HCT116 (cell line): ENCODE data around the gene NFIB. TPM values are rescaled to one million over a fixed set of nuclear protein-coding genes. Genes with fewer than 3 reads are reported as not detected.

Experiments used
- ATAC-seq: fragments of 200-7000 bp; cut with Tn5 transposase; 2 replicates; pipeline ENCODE4 v1.9.1; 2020; ENCODE audit warnings: mild to moderate bottlenecking, moderate library complexity
- BruUV-seq: library from RNA; stranded (reverse); fragments of 400-500 nt; replicated peaks from 2 replicates; lab custom pipeline; 2021; lab: Mats Ljungman, UMichigan
- CTCF ChIA-PET: fragments of 300-600 bp; sonication (Branson Sonifier 250); formaldehyde crosslinking; loops from one replicate; lab custom pipeline; 2021; ENCODE audit warnings: antibody characterized with exemption; lab: Charles Lee
- POLR2A ChIA-PET: fragments of 300-600, 350-600 bp; sonication (Branson Sonifier 250); formaldehyde crosslinking; loops from one replicate; lab custom pipeline; 2021; ENCODE audit warnings: antibody characterized with exemption; lab: Charles Lee
- RAD21 ChIA-PET, 2 experiments: fragments of 300-600 bp; sonication (Branson Sonifier 250); formaldehyde crosslinking; loops; one replicate each; lab custom pipeline; 2023; ENCODE audit warnings: low total read pairs in 2 of 2; ENCODE audit not compliant: uncharacterized antibody in 2 of 2, unreplicated experiment in 2 of 2, low non-redundant PET in 1 of 2; lab: Charles Lee
- DNase-seq: peaks from one replicate; pipeline ENCODE4 v3.0.0-alpha.2; 2010; ENCODE audit warnings: low read depth, low spot score
- H2AFZ ChIP-seq: fragments of 200-600 bp; shearing (Covaris generic), sonication (generic); 2 replicates; pipeline ENCODE4 v1.6.1; 2017; ENCODE audit warnings: low read depth, mixed run types, mixed read lengths, antibody characterized with exemption, low read length; ENCODE audit not compliant: poor library complexity, severe bottlenecking
- H3K27ac ChIP-seq: 2 replicates; pipeline ENCODE4 v1.5.1; 2012; ENCODE audit warnings: low read depth, low read length
- H3K27me3 ChIP-seq: fragments of 200-600 bp; sonication (generic); 2 replicates; pipeline ENCODE4 v1.6.1; 2016; ENCODE audit warnings: mixed run types, low read length, mixed read lengths; ENCODE audit not compliant: insufficient read depth
- H3K36me3 ChIP-seq, 2 experiments: fragments of 200-500 bp in 1 of 2; fragments of 200-600 bp in 1 of 2; sonication (Bioruptor generic) in 1 of 2; sonication (generic) in 1 of 2; 2 replicates each; pipeline versions ENCODE4 v1.5.1 to v1.6.1; 2014 to 2016; ENCODE audit warnings: low read length in 2 of 2, inconsistent platforms in 1 of 2, mixed read lengths in 1 of 2, mixed run types in 1 of 2; ENCODE audit not compliant: insufficient read depth in 2 of 2, control insufficient read depth in 1 of 2
- H3K4me1 ChIP-seq, 2 experiments: fragments of 200-600 bp in 1 of 2; sonication (generic) in 1 of 2; 2 replicates each; pipeline versions ENCODE4 v1.5.1 to v1.6.1; 2012 to 2017; ENCODE audit warnings: low read length in 2 of 2, inconsistent platforms in 1 of 2, mild to moderate bottlenecking in 1 of 2, mixed read lengths in 1 of 2, mixed run types in 1 of 2, moderate library complexity in 1 of 2; ENCODE audit not compliant: insufficient read depth in 2 of 2, control insufficient read depth in 1 of 2
- H3K4me2 ChIP-seq: fragments of 200-600 bp; sonication (generic); 2 replicates; pipeline ENCODE4 v1.6.1; 2017; ENCODE audit warnings: mixed run types, low read length, mixed read lengths
- H3K4me3 ChIP-seq, 2 experiments: fragments of 200-600 bp in 1 of 2; sonication (generic) in 1 of 2; replicated peaks in 1 of 2; 2 replicates each; pipeline ENCODE4 v1.5.1; 2011 to 2016; ENCODE audit warnings: low read length in 2 of 2, control low read depth in 1 of 2, low read depth in 1 of 2, mild to moderate bottlenecking in 1 of 2, mixed read lengths in 1 of 2, mixed run types in 1 of 2
- H3K79me2 ChIP-seq: fragments of 200-600 bp; sonication (generic); 2 replicates; pipeline ENCODE4 v1.6.1; 2017; ENCODE audit warnings: mild to moderate bottlenecking, mixed run types, low read length, moderate library complexity, mixed read lengths; ENCODE audit not compliant: insufficient read depth
- H3K9ac ChIP-seq: fragments of 200-600 bp; sonication (generic); 2 replicates; pipeline ENCODE4 v1.6.1; 2016; ENCODE audit warnings: low read length, mixed read lengths
- H3K9me2 ChIP-seq: fragments of 200-600 bp; sonication (generic), shearing (Covaris generic); 2 replicates; pipeline ENCODE4 v1.6.1; 2017; ENCODE audit warnings: mixed run types, mild to moderate bottlenecking, moderate library complexity; ENCODE audit not compliant: insufficient read depth
- H3K9me3 ChIP-seq, 2 experiments: fragments of 200-500 bp in 1 of 2; fragments of 200-600 bp in 1 of 2; sonication (Bioruptor generic) in 1 of 2; sonication (generic) in 1 of 2; 2 replicates each; pipeline ENCODE4 v1.6.1; 2014 to 2017; ENCODE audit warnings: low read length in 2 of 2, mixed read lengths in 2 of 2, inconsistent platforms in 1 of 2, low read depth in 1 of 2, mild to moderate bottlenecking in 1 of 2, mixed run types in 1 of 2, moderate library complexity in 1 of 2; ENCODE audit not compliant: control insufficient read depth in 1 of 2, insufficient read depth in 1 of 2
- H4K20me1 ChIP-seq: fragments of 200-600 bp; sonication (generic), shearing (Covaris generic); 2 replicates; pipeline ENCODE4 v1.6.1; 2017; ENCODE audit warnings: mixed run types, mild to moderate bottlenecking, moderate library complexity; ENCODE audit not compliant: insufficient read depth
- TCF7L2 ChIP-seq: IDR thresholded peaks from 2 replicates; pipeline ENCODE4 v1.7.0; 2011; ENCODE audit warnings: borderline replicate concordance, inconsistent platforms; ENCODE audit not compliant: insufficient read depth, insufficient read length; ENCODE audit errors: extremely low read depth
- ZFX ChIP-seq: fragments of 450-650 bp; IDR thresholded peaks from 2 replicates; pipeline ENCODE4 v1.6.1; 2017
- ZNF274 ChIP-seq: fragments of 200-500 bp; sonication (Bioruptor generic); IDR thresholded peaks from 2 replicates; pipeline ENCODE4 v1.6.1; 2014; ENCODE audit warnings: mild to moderate bottlenecking, low read depth, low read length, inconsistent platforms
- intact Hi-C: fragments of 100-400 bp; cut with micrococcal nuclease; formaldehyde crosslinking; loops from 2 replicates; pipeline ENCODE4 v1.10.0; 2022
- total RNA-seq: library from RNA; stranded (reverse); gene quantifications from one replicate; pipeline ENCODE4 v1.2.1, GENCODE V29; 2021; ENCODE audit not compliant: unreplicated experiment
- TF ChIP-seq, protein P1 (sequence below): IDR thresholded peaks from 2 replicates; pipeline ENCODE4 v1.6.1; 2011; ENCODE audit warnings: mild to moderate bottlenecking, low read length, moderate library complexity; ENCODE audit not compliant: insufficient replicate concordance; ENCODE audit errors: extremely low read depth
- TF ChIP-seq, protein P2 (sequence below): IDR thresholded peaks from 2 replicates; pipeline ENCODE4 v1.6.1; 2012

NFIB gene
- total RNA-seq, 1 experiment from 2014 or later = 6.6 TPM

DNA sequence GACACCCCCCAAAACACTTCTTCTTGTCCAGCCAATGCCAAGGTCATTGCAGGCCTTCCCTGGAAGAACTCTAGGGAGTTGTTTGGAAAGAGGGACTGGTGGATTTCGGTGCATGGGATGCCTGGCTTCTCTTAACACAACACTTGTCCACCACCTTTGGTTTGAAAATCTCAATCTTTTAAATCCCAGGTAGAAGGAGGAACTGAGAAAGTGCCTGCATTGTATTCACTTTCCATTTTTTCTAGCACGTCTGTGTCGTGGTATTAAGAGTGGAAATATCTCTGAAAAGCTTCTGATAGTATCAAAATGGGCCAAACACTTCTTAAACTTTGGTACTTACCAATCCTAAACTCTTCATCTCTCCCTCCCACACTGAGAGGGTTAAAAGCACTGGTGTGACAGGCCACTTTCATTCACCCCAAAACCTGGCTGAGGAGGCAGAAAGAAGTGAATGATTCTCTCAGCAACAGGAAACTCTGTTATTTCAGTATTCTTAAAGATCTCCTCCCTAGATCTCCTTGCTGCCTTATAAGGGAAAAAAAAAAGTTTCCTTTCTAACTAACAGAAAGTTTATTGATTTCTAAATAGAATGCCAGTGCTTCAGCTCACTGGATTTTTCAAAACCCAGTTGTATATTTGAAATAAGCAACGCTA is 3.9 kb upstream of the NFIB start:
- H3K4me1 ChIP-seq = peaks cover 7 to 31% of the 10 kb centered on the region in 2 experiments
- no TSS peak for BruUV-seq
- H3K9ac ChIP-seq = no peak overlapping the region
- H3K27ac ChIP-seq = no peak overlapping the region
- ChIA-PET POLR2A (no interaction called here), RAD21 (no interaction called here), CTCF (no interaction called here)
- no peak overlapping the region for H3K4me3 ChIP-seq
- no peaks in the 10 kb centered on the region for H4K20me1 ChIP-seq
- DNase-seq (no peak), ATAC-seq (no peak)
- no peak overlapping the region for H2AFZ ChIP-seq
- peaks cover 6% of the 10 kb centered on the region; the same call in 1 of the 2 replicates for H3K27me3 ChIP-seq
- no peaks in the 10 kb centered on the region for H3K9me2 ChIP-seq
- no peaks in the 10 kb centered on the region for H3K79me2 ChIP-seq
- TF ChIP-seq, protein P1, sequence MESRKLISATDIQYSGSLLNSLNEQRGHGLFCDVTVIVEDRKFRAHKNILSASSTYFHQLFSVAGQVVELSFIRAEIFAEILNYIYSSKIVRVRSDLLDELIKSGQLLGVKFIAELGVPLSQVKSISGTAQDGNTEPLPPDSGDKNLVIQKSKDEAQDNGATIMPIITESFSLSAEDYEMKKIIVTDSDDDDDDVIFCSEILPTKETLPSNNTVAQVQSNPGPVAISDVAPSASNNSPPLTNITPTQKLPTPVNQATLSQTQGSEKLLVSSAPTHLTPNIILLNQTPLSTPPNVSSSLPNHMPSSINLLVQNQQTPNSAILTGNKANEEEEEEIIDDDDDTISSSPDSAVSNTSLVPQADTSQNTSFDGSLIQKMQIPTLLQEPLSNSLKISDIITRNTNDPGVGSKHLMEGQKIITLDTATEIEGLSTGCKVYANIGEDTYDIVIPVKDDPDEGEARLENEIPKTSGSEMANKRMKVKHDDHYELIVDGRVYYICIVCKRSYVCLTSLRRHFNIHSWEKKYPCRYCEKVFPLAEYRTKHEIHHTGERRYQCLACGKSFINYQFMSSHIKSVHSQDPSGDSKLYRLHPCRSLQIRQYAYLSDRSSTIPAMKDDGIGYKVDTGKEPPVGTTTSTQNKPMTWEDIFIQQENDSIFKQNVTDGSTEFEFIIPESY = no peak
- intact Hi-C loops = no loop called here
- no peak overlapping the region for H3K4me2 ChIP-seq
- H3K36me3 ChIP-seq = no peaks in the 10 kb centered on the region
- H3K9me3 ChIP-seq = no peaks in the 10 kb centered on the region

DNA sequence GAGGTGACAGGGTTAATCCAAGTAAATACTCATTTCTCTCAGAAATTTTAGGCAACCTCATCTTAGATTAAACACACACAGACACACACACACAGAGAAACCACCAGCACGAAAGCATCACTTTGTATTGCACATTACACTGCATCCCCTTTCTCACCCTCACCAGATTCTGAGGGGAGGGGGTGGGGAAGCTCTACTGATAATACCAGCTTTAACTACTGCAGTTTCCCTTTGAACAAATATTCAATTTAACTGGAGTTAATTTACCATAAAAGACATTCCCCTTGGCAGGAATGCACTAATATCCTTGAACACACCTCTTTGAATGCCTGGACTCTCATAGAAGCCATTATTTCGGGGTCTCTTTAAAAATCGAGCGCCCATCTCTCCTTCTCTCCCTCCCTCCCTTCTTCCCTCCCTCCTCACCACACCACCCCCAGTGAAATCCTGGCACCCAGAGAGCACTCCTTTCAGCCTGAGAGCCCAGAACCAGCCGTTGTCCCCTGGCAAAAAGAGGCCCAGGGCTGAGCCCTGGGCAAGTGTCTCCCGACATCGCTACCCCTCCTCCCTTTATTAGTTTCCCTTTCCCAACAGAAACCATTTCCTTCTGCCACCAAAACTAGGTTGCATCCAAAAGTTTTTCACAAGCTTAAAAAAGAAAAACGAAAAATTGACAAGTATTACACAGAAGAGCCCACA is 2.8 kb upstream of the NFIB start:
- H3K36me3 ChIP-seq = no peaks in the 10 kb centered on the region
- no peak overlapping the region for H3K9ac ChIP-seq
- no peaks in the 10 kb centered on the region for H3K9me3 ChIP-seq
- peaks cover 14% of the 10 kb centered on the region; the same call in 1 of the 2 replicates for H3K27me3 ChIP-seq
- H2AFZ ChIP-seq = no peak overlapping the region
- no peaks in the 10 kb centered on the region for H4K20me1 ChIP-seq
- TF ChIP-seq ZNF274 (no peak), TCF7L2 (no peak), ZFX (no peak)
- TF ChIP-seq, protein P1 = no peak
- TF ChIP-seq, protein P2, sequence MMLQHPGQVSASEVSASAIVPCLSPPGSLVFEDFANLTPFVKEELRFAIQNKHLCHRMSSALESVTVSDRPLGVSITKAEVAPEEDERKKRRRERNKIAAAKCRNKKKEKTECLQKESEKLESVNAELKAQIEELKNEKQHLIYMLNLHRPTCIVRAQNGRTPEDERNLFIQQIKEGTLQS = no peak
- peaks cover 7 to 24% of the 10 kb centered on the region in 2 experiments for H3K4me1 ChIP-seq
- H3K79me2 ChIP-seq = no peaks in the 10 kb centered on the region
- ATAC-seq (no peak), DNase-seq (no peak)
- ChIA-PET CTCF (no interaction called here), POLR2A (no interaction called here), RAD21 (no interaction called here)
- no peak overlapping the region for H3K4me2 ChIP-seq
- BruUV-seq = no TSS peak
- intact Hi-C loops = no loop called here
- H3K27ac ChIP-seq = no peak overlapping the region
- H3K9me2 ChIP-seq = no peaks in the 10 kb centered on the region
- H3K4me3 ChIP-seq = no peak overlapping the region
